ENCODE data around the gene MPZL2.

MPZL2 gene

DNA sequence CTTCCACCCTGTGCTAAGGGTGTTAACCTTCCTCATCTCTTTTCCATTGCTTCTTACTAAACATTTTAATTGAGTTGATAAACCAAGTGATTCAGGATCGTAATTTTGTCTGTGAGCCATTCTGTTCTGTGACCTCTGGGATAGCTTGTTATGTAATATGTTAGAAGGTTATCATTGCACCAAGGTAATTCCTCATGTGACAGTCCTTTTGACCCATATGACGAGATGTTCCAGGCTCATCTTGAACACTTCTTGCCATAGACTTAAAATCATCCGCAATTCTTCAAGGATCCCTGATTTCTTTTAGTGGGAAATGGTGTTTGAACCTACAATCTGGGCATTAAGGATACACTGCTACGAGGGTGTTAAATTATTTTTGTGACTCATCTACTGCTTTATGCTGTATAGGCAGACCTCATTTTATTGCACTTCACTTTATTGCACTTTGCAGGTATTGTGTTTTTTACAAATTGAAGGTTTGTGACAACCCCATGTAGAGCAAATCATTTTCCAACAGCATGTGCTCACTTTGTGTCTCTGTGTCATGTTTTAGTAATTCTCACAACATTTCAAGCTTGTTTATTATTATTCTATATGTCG, 19.0 kb upstream of the MPZL2 start:
- DNase-seq, result no peak

DNA sequence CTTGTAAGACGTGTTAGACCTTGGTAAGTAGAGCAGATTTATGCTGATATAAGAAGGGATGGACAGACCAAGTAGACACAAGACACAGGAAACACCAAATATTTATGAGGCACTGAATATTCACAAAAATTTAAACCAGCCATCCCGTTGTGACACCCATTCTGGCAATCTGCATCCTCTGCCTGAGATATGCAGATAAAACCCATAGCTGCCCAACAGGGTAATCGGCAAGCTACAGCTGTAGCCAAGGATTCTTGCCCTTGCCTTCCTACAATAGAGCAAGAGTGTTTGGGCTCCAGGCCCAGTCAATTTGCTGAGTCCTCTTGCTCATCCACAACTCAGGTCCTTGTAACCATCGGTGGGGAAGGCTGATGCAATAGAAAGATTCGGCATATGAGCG, 18.5 kb upstream of the MPZL2 start:
- no peak for DNase-seq

DNA sequence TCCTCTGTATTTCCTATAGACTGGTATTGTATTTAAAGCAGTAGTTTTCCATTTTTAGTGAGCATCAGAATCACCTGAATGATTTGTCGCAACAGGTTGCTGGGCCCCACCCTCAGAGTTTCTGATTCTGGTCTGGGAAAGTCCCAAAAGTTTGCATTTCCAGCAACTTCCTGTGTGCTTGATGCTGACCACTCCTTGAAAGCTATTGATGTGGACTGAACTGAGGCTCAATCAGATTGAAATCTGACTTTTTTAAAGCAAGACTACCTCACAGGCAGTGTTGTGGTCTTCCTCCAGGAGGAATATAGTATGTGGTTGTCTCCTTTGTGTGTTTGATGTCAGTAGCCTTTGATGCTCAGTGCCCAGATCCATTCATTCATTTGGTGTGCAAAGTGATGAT, 17.2 kb upstream of the MPZL2 start:
- DNase-seq, result no peak

DNA sequence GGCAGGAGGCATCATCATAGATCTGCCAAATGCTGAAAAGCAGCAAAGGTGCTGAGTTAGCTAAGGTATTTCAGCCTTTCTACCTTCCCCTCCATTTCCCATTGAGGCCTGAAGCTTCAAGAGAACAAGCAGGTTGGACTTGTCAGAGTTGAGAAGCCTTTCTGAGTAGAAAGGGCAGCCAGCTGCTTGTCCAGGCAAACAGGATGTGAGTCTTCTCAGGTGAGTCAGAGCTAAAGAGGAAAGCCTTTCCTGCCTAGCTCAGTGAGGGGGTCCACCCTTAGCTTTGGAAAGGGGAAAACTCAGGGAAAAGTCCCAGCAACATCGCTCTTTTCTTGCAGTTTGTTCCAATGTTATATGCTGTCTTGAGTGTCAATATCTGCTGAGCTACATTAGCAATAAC, 13.2 kb upstream of the MPZL2 start:
- no peak for DNase-seq

DNA sequence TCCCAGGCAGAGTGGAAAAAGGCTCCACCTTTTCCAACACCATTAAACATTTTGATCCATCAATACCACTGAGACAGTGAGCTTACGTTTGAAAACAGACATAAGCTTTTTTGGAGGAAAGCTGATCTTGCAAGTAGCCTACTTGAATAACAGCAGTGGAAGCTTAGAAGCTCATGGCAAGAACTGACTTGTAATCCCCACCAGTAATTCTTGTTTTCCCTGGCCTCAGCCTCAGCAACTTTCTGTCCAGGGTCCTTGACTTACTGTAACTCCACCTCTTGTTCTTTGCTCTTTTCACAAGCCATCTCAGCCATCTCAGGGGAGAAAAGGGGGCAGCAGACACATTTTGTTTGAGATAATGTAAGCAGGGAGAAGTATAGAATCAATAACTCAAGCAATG, 12.3 kb upstream of the MPZL2 start:
- DNase-seq, result no peak

DNA sequence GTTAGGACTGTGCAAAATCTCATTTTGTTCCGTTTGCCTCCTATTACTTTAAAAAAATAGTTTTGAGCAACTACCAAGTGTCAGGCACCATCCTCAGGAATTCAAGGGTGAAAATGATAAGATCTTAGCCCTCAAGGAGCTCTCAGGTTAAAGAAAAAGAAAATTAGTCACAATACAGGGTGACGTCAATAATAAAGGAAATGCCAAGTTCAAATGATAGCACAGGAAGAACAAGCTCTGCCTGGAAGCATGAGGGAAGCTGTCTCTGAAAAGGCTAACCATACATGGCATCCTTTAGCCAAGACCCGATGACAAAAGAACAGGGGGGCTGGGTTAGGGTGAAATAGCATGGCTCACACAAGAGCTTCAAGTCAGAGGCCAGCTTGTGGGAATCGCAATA, 11.1 kb upstream of the MPZL2 start:
- DNase-seq, result no peak

DNA sequence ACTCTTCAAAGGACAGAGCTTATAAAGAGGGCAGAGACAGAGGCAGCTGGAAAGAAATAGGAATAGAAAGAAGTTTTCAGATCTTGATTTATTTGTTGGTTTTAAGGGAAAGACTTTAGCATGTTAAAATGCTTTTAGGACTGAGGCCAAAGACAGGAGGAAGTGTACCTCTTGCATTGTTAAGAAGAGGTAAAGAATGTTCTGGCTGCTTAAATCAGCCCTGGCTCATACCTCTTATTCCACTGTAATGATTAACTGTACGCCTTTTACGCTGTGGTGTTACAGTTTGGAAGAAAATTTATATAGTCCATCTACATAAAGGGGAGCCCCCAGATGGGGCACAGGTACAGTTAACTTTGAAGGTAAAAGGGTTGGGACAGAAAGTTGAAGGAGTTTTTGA, 10.1 kb upstream of the MPZL2 start:
- no peak for DNase-seq

DNA sequence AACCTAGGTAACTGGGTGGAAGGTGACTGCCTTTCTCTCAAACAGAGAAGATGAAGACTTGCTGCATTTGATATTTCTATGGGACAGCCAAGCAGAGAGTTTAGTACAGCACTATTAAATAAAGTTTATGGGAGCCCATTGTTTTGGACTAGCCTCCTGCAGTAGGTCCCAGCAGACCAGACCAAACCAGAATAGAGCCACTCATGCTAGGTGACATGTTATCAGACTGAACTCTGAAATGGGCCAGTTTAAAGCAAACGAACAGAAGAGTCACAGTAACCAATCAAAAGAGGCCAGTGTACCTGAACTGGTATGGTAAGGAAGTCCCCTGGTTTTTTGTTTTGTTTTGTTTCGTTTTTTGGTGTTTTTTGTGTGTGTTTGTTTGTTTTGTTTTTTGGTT, 7.9 kb upstream of the MPZL2 start:
- DNase-seq, result no peak

DNA sequence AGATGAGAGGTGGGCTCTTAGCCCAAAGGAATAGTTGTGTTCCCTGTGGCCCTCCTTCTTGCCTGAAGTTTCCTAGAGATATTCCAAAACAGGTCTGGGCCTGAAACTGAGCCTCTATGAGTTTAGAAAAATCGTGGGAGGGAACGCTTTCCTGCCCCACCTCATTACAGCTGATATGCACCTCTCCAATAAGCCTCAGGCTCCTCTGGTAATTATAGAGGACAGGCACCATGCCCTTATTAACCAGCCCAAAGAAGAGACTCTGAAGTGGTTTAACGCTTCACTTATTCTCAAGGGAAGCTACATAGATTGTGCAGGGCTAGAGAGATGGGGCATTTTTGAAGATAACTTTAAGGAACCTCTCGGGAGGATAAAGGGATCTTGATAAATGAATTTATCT, 3.4 kb upstream of the MPZL2 start:
- no peak for DNase-seq

DNA sequence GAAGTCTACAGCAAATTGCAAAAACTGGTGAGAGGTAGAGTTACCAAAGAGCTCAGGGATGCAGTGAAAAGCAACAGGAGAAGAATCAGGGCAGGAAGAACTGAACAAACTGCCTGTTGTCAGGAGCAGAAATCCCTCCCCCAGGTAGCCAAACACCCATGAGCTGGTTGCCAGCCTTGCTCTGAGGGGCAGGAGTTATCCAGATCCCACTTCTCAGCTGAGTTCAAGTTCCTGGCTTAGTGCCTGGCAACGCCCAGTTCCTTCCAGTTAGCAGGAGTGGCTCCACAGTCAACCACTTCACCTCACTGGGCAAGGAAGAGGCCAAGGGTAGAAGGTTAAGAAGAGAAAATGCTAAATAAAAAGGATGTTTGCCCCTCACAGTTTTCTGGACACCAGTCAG, 1.9 kb upstream of the MPZL2 start:
- DNase-seq, result no peak

DNA sequence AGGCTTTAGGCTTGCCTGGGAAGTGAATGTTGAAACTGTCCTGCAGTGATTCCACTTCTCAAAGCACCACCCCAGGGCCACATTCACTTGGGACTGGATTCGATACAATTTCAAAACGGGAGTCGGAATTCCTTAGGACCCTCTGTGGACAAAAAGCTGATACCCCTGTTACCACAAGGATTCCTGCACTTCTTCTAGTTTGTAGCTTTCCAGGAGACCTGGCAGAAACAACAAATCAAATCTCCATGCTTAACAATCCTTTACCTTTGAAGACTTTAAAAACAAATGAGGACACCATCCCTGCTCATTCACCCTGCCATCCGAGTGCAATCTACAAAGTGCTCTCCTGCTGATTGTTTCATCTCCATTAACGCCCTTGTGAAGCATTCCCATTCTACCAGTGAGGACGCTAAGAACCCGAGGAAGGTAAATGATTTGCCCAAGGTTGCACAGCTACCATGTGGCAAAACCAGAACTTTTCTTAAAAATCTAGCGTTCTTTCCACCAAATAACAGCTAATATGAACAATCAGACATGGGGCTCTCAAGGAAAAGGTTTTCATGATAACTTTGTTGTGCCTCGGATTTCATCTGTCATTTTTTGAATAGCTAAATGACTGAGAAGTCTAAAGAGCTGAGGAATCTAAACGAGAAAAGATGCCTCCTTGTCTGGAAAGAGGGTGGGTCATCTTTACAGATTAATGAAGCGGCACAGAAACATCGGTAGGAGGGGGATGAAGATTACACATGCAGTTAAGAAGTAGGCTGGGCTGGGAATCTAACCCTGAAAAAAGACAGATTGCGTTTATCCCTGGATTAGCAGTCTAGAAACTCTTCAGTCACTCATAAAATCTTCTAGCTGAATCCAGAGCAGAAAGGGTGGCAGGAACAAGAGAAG, 720 bp upstream of the MPZL2 start:
- no peak for DNase-seq

DNA sequence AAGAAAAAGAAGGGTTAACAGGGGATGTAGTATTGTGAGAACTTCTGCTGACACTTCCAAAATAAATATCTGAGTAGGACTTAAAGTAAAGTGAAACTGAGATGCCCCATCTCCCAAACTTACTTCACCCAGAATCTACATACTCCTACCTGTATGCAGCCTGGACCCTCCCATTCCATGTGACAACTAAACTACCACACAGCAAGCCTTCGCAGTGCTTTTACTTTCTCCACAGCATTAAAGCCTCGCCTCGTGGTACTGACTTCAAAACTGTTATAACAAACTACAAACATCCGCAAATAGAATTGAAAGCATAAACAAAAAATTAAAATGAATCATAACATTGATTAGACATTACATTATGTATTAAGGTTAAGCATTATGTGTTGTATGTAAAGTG, 985 bp downstream of the MPZL2 start:
- no peak for DNase-seq

DNA sequence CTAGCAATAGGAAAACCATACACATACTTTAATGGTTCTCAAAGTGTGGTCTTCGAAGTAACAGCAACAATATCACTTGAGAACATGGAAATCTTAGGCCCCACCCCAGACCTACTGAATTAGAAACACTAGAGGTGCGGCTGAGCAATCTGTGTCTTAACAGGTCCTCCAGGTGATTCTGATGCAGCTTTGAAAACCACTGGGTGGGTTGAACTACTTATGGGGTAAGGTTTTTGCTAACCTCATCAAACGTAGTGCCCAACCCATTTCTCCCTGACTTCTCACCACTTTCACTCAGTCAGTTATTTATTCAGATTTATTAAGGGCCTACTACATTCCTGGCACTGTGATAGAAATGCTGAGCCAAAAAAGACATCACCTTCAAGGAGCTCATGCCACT, 3.7 kb downstream of the MPZL2 start:
- DNase-seq, result no peak

DNA sequence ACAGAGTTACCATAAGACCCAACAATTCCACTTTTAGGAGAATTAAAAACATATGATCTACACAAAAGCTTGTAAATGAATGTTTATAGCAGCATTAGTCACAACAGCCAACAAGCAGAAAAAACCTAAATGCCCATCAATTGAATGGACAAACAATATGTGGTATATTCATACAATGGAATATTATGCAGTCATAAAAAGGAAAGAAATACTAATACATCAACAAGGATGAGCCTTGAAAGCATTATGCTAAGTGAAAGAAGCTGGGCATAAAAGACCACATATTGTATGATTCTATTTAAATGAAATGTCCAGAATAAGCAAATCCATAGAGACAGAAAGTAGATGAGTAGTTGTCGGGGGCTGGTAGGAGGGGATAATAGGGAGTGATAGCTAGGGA, 5.0 kb downstream of the MPZL2 start:
- no peak for DNase-seq

DNA sequence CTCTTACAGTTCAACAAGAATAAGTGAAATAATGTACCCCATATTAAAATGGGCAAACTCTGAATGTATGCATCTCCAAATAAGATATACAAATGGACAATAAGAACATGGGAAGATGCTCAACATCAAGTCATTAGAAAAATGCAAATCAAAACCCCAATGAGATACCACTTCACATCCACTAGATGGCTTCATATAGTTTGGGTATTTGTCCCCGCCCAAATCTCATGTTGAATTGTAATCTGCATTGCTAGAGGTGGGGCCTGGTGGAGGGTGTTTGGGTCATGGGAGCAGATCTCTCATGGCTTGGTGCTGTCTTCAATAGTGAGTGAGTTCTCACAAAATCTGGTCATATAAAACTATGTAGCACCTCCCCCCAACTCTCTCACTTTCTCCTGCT, 5.7 kb downstream of the MPZL2 start:
- DNase-seq, result no peak

DNA sequence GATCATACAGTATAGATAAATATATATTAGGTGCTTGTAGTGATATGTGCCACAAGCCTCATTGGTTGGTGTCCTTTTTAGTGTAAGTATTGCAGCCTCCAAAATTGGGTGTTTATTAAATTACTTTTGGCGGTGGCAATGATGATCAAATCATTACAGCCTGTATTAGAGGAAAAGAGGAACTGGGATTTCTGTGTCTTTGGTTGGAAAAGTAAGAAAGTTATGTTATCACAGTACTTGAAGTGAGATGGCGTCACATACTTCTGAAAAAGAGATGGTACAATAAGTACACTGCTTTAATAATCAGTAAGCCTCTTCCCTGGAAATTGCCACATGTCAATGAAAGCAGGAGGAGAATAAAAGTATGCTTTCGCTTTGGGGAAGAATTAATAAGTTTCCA, 11.4 kb downstream of the MPZL2 start:
- no peak for DNase-seq

DNA sequence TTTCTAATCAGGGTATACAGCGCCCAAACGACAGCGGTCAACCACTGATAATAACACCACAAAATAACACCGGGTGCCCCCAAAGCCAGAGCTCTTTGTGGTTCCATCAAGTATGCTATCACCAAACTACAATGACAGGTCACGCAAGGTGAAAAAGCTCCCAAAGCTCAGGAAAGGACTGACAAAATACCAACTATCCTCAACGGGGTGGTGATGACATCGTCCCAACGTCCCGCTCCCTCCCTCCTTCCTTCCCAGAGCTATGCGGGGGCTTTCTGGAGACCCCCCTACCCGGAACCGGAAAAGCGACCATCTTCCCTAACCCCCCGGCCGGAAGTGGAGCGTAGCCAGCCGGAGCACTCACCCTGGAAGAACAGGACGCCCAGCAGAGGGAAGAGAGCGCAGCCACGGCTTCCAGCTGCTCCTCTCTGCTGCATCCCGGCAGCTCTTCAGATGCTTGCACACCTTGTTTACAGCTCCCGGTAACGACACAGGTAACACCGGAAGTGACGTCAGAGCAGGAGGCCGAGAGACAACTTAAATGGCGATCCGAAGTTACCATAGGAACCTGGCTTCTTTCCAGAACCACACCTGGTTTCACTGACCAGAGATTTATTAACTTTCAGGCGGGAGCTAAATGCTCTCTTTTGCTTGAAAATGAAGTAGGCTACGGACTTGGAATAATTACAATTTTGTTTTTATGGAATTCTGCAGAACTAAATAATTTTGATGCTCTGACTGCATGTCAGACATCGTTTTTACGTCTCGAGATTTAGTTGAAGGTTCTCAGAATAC, 12.0 kb downstream of the MPZL2 start, which contains the start of gene MPZL3:
MPZL3 (minus strand) TSS at position 508 of the 795 bp plus-strand sequence; CDS start at position 437, 71 bp downstream.
- peak; percentile 24 for DNase-seq

DNA sequence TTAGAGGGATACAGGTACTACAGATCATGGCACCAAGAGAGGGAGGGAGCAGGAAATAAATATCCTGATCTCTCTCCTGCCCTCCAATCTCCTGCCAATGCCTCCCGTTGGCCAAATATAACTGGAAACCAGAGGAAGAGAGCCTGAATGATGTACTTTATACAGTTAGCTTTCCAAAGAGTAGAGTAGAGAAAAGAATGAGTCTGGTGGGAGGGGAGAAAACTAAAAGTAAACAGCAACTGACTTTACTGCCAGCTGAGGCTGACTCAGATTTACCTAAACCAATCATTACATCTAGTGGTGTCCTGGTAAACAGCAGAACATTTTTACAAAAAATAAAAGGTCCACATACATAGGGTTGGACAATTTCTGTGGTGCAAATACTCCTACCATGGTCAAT, 17.1 kb downstream of the MPZL2 start:
- DNase-seq, result no peak

DNA sequence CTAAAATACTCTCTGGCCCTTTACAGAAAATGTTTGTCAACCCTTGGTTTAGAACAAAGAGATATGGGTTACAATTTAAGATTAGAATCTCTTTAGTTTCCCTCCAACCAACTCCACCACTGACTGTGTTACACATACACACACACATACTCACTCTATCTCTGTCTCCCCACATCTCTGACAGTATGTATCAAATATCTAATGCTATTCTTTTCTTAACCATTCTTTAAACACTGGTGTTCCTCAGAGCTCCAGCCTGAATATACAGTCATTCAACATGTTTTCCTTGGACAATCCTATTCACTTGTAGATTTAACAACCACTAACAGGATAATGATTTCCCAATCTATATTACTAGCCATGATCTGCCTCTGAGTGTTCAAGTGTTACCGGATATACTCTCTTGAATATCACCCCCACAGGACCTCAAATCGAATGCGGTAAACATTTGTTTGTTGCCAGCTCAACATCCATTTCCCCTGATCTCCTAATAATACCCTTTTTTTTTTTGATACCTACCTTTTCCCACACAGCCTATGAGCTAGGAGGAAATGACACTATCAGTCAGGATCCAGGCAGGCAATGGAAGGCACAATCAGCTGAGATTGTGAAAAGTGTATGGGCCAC, 18.0 kb downstream of the MPZL2 start:
- no peak for DNase-seq

DNA sequence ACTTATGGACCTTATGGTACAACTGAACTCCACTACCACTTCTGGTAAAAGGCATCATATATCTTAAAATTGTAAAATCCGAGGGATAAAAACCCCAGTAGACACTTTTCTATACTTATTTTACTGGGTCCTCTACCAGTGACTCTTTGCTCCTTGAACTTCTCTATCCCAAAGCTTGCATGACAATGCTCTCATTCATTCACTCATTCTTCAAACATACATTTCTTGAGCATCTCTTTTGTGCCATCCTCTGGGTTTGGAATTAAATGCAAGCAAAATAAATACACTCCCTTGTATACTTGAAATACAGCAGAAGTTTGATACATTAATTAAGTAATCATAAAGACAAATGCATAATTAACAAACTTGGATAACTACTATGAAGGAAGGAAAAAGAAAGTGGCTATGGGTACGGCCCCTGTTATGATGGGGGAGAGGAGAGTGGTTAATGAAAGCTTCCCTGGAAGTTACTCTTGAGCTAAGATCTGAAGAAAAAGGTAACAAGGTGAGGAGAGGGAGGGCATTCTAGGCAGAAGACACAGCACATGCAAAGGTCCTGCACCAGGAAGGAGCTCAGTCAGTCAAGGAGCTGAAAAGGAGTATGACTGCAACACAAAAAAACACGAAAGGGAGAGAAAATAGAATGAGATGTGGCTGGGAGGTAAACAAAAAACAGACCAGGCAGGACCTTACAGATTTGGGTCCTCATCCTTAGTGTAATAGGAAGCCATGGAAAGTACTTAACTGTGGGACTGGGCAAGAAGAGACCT, 19.9 kb downstream of the MPZL2 start:
- DNase-seq, result no peak

DNA sequence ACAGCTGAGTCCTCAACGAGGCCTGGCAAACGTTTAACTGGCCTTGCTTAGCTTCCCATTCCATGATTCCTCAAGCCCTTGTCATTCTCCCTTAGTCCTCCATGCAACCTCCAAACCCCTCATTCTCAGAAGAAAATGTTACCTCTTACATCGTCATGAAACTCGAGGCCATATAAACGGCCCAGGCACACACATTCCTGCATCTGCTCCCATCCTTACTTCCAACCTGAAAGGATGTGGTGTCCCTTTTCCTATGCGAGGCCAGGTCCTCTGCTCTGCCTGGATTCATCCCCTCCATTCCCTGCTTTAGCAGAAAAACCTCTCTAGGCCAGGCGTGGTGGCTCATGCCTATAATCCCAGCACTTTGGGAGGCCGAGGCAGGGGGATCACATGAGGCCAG, 20.9 kb downstream of the MPZL2 start:
- no peak for DNase-seq

DNA sequence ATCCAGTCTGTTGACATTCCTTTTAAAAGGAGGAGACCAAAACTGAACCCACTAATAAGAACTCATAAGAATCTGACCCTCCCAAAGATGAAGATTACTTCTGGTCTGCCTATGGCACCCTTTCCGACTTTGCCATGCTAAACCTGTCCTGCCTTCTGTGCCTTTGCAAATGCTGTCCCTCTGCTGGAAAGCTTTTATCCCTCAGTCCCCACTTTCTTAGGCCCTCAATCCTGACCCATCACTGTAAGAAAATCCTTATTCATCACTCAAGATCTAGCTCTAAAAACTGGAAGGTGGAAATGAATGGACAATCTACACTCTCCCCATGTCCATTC, 22.4 kb downstream of the MPZL2 start:
- no peak for DNase-seq

Measured in NCI-H1694 treated with DMSO at 0.1 percent for 48 hours (cell line).